Measurements from ENCODE around the gene SDHA. TPM values are rescaled to one million over a fixed set of nuclear protein-coding genes. Genes with fewer than 3 reads are reported as not detected.

Gene SDHA
- total RNA-seq, 1 experiment from 2014 or later: 163 TPM

DNA sequence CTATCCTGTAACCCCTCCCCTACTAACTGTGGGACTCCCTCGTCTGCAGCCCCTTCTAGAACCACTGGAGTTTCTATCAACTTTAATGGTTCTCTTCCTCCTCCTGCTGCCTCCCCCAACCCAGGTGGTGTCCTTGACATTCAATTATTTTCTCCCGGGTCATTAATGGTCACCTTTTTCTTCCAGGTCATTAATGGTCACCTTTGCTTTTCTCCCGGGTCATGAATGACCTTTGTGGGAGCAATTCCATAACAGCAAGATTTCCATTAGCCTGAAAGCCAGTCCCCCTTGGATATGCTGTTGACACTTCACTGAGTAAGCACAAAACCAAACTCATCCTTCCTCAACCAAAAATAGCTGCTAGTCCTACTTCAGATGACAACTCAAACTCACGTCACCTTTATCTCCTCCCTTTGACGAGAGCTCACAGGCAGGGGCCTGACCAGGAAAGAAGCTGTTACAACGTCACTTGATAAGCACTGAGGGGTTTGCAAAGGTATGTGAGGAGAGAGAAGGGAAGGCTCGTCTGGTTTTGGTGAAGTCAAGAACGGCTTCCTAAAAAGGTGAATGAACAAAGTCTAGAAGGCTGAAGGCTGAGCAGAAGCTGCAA is 11.1 kb upstream of the SDHA start:
- peaks cover 25% of the 10 kb centered on the region for H3K4me1 ChIP-seq (ENCODE audit: insufficient read depth, low read length)
- H3K27me3 ChIP-seq (ENCODE audit: low read length): no peaks in the 10 kb centered on the region
- H3K4me2 ChIP-seq (ENCODE audit: low read length): no peak overlapping the region; the same call in 1 of the 2 replicates
- peak overlapping the region; percentile 83 for H3K27ac ChIP-seq (ENCODE audit: low read length)
- intact Hi-C loops (cut with micrococcal nuclease): no loop called here
- H3K36me3 ChIP-seq (ENCODE audit: low read depth, low read length): peaks cover 14% of the 10 kb centered on the region; the same call in 1 of the 2 replicates
- CTCF ChIA-PET: no interaction called here
- TF ChIP-seq EZH2 (IDR thresholded peaks at IDR 0.05; ENCODE audit: low read length, unreplicated experiment) (no peak), EZH2phosphoT487 (IDR thresholded peaks at IDR 0.05; ENCODE audit: borderline replicate concordance, low read length) (no peak)
- TF ChIP-seq, protein P1, sequence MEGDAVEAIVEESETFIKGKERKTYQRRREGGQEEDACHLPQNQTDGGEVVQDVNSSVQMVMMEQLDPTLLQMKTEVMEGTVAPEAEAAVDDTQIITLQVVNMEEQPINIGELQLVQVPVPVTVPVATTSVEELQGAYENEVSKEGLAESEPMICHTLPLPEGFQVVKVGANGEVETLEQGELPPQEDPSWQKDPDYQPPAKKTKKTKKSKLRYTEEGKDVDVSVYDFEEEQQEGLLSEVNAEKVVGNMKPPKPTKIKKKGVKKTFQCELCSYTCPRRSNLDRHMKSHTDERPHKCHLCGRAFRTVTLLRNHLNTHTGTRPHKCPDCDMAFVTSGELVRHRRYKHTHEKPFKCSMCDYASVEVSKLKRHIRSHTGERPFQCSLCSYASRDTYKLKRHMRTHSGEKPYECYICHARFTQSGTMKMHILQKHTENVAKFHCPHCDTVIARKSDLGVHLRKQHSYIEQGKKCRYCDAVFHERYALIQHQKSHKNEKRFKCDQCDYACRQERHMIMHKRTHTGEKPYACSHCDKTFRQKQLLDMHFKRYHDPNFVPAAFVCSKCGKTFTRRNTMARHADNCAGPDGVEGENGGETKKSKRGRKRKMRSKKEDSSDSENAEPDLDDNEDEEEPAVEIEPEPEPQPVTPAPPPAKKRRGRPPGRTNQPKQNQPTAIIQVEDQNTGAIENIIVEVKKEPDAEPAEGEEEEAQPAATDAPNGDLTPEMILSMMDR (conservative IDR thresholded peaks at IDR 0.05; ENCODE audit: low read depth, low read length): no peak
- H2AFZ ChIP-seq (ENCODE audit: low read length): no peak overlapping the region
- ATAC-seq (peak; percentile 62), DNase-seq (peak; percentile 40)
- H3K9me3 ChIP-seq (ENCODE audit: low read length): no peaks in the 10 kb centered on the region
- BruUV-seq (replicated peaks): no TSS peak
- no peaks in the 10 kb centered on the region for H3K9me2 ChIP-seq (replicated peaks; ENCODE audit: low read length)
- H4K20me1 ChIP-seq (ENCODE audit: low read length): peaks cover 4% of the 10 kb centered on the region; the same call in 1 of the 2 replicates
- H3F3A ChIP-seq (ENCODE audit: low read length, unreplicated experiment): no peaks in the 10 kb centered on the region
- H3K79me2 ChIP-seq (ENCODE audit: low read length): peaks cover 48% of the 10 kb centered on the region
- POLR2A ChIA-PET (ENCODE audit: unreplicated experiment): interaction anchor here (0.6 kb wide), 1 partner anchor 450 kb away, joined by 5 read pairs; no protein-coding TSS in a partner anchor
- H3K9ac ChIP-seq (ENCODE audit: low read length): peak overlapping the region; percentile 58
- no peak overlapping the region for H3K4me3 ChIP-seq (ENCODE audit: low read length)

DNA sequence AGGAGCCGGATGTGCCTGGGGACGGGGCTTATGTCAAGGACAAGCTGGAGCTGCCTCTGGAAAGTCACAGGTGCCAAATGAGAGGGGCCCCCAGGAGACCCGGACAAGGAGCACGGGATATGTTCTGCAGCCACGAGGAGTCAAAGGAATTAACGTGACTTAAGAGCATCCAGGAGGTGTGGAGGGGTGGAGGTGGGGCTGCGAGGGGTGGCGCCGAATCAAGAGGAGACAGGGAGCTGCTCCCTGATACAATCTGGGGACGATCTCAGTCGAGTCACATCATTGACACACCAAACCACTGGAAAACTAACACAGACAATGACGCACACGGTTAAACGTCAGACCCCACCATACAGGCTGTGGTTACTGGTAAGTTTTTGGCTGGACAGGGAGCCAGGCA is 10.5 kb upstream of the SDHA start:
- Histone ChIP-seq H2AFZ (ENCODE audit: low read length) (no peak overlapping the region), H3K79me2 (ENCODE audit: low read length) (peaks cover 48% of the 10 kb centered on the region), H3F3A (ENCODE audit: low read length, unreplicated experiment) (no peaks in the 10 kb centered on the region), H3K4me1 (ENCODE audit: insufficient read depth, low read length) (peaks cover 25% of the 10 kb centered on the region), H3K27ac (ENCODE audit: low read length) (peak overlapping the region; percentile 83), H3K4me3 (ENCODE audit: low read length) (no peak overlapping the region), H4K20me1 (ENCODE audit: low read length) (peaks cover 4% of the 10 kb centered on the region; the same call in 1 of the 2 replicates), H3K9ac (ENCODE audit: low read length) (peak overlapping the region; percentile 58), H3K9me2 (replicated peaks; ENCODE audit: low read length) (no peaks in the 10 kb centered on the region), H3K27me3 (ENCODE audit: low read length) (no peaks in the 10 kb centered on the region), H3K36me3 (ENCODE audit: low read depth, low read length) (peaks cover 14% of the 10 kb centered on the region; the same call in 1 of the 2 replicates), H3K9me3 (ENCODE audit: low read length) (no peaks in the 10 kb centered on the region), H3K4me2 (ENCODE audit: low read length) (no peak overlapping the region; the same call in none of the 2 replicates)
- intact Hi-C loops (cut with micrococcal nuclease): no loop called here
- peak; percentile 35 for DNase-seq
- CTCF ChIA-PET: no interaction called here
- no TSS peak for BruUV-seq (replicated peaks)
- TF ChIP-seq, protein P1 (conservative IDR thresholded peaks at IDR 0.05; ENCODE audit: low read depth, low read length): no peak
- TF ChIP-seq EZH2phosphoT487 (IDR thresholded peaks at IDR 0.05; ENCODE audit: borderline replicate concordance, low read length) (no peak), EZH2 (IDR thresholded peaks at IDR 0.05; ENCODE audit: low read length, unreplicated experiment) (no peak)
- peak; percentile 46 for ATAC-seq
- POLR2A ChIA-PET (ENCODE audit: unreplicated experiment): interaction anchor here (0.6 kb wide), 1 partner anchor 450 kb away, joined by 5 read pairs; no protein-coding TSS in a partner anchor
